Erythroblast (primary cell): Measurements from ENCODE around the gene TNNI2.

Experiments
- GATA1 ChIP-seq: IDR thresholded peaks from 2 replicates; pipeline ENCODE4 v1.6.1; 2011; ENCODE audit warnings: low read depth, mild to moderate bottlenecking, control low read depth, low read length, moderate library complexity
- POLR2A ChIP-seq: IDR thresholded peaks from 2 replicates; pipeline ENCODE4 v1.6.1; 2011; ENCODE audit warnings: mild to moderate bottlenecking, low read length

DNA sequence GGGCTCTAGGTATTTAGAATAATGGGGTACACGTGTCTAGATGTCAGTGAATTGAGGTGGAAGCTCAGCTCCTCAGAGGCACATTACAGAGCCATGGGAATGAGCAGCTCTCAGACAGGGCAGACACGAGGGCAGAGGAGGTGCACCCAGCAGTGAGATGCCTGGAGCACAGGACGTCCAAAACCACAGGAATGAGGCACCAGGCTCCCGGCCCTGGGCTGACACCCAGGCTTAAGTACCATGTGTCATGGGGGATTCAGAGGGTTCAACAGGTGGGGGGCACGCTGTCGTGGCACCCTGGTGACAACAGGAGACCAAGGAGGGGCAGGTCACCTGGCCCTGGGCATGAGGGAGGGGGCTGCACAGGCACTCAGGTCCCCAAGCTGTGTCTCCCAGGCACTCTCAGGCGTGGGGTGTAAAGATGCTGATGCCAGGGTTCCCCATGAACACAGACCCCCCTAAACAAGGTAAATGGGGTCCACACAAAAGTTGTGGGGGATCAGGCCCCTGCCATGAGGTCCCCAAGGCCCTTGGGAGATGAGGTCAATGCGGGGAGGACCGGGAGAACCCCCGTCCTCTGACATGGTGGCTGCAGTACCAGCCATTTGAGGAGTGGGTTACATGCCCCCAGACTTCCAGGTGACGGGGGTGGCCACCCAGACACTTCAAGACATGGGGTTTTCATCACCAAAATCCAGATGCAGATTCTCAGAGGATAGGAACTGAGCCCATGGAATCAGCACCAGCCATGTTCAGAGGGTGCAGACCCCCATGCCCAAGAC, 9.6 kb upstream of the TNNI2 start:
- TF ChIP-seq POLR2A, result no peak
- TF ChIP-seq GATA1, result no peak
